A549 (cell line): ENCODE data around the gene OTUD6A. TPM values are rescaled to one million over a fixed set of nuclear protein-coding genes. Genes with fewer than 3 reads are reported as not detected.

Experiments
- ATAC-seq, 2 experiments: fragments of 200-7000 bp in 1 of 2; fragments of >200 bp in 1 of 2; cut with Nextera tagmentation in 1 of 2; cut with Tn5 transposase in 1 of 2; 3 replicates each; pipeline versions ENCODE4 v1.8.0 to v1.9.1; 2018 to 2020; ENCODE audit warnings: mild to moderate bottlenecking in 1 of 2, moderate library complexity in 1 of 2
- CTCF ChIA-PET: fragments of 300-600 bp; sonication (Branson Sonifier 250); formaldehyde crosslinking; extraction: SDS; loops from one replicate; lab custom pipeline; 2021; ENCODE audit warnings: antibody characterized with exemption, inconsistent platforms; lab: Yijun Ruan, JAX
- POLR2A ChIA-PET: fragments of 350-600 bp; formaldehyde crosslinking; extraction: SDS; loops from one replicate; lab custom pipeline; 2021; ENCODE audit warnings: antibody characterized with exemption, inconsistent platforms; lab: Yijun Ruan, JAX
- DNase-seq, 2 experiments: peaks; one replicate each; pipeline versions ENCODE4 v3.0.0 to v3.0.0-alpha.2; 2011 to 2016; ENCODE audit warnings: low read depth in 1 of 2, low spot score in 1 of 2
- FAIRE-seq: peaks from 2 replicates; lab custom pipeline; 2011; peaks lifted over from hg19 to GRCh38; lab: Jason Lieb, UNC
- H3K27ac ChIP-seq, 2 experiments: fragments of >200 bp; sonication (Bioruptor Twin); formaldehyde crosslinking; 3 replicates each; pipeline ENCODE4 v1.5.1; 2016 to 2017
- H3K4me1 ChIP-seq: fragments of >200 bp; sonication (Bioruptor Twin); formaldehyde crosslinking; 3 replicates; pipeline ENCODE4 v1.6.1; 2016
- H3K4me2 ChIP-seq: fragments of >200 bp; sonication (Bioruptor Twin); formaldehyde crosslinking; 3 replicates; pipeline ENCODE4 v1.6.1; 2016
- H3K4me3 ChIP-seq: fragments of >200 bp; sonication (Bioruptor Twin); formaldehyde crosslinking; 3 replicates; pipeline ENCODE4 v1.5.1; 2016
- H3K9me3 ChIP-seq: fragments of >200 bp; sonication (Bioruptor Twin); formaldehyde crosslinking; 3 replicates; pipeline ENCODE4 v1.6.1; 2016
- BHLHE40 ChIP-seq: IDR thresholded peaks from 2 replicates; pipeline ENCODE4 v1.6.1; 2012; ENCODE audit warnings: low read depth, low read length, inconsistent platforms
- CBX2 ChIP-seq: fragments of 200-600 bp; sonication (generic); IDR thresholded peaks from 2 replicates; pipeline ENCODE4 v1.6.1; 2016; ENCODE audit warnings: low read depth, mild to moderate bottlenecking, borderline replicate concordance
- CBX8 ChIP-seq: fragments of 200-600 bp; sonication (generic); IDR thresholded peaks from 2 replicates; pipeline ENCODE4 v1.6.1; 2016
- ESRRA ChIP-seq: fragments of 150-350 bp; IDR thresholded peaks from 2 replicates; pipeline ENCODE4 v1.6.1; 2014; ENCODE audit warnings: mild to moderate bottlenecking, low read length, borderline replicate concordance
- FOSL2 ChIP-seq, 2 experiments: fragments of 450-650 bp in 1 of 2; fragments of >200 bp in 1 of 2; sonication (Bioruptor Twin) in 1 of 2; formaldehyde crosslinking; IDR thresholded peaks; 2 replicates each; pipeline versions ENCODE4 v1.5.0 to v1.6.1; 2016 to 2020; ENCODE audit warnings: mild to moderate bottlenecking in 1 of 2, moderate library complexity in 1 of 2
- FOXS1 ChIP-seq: fragments of 250-450 bp; sonication (Bioruptor Pico); IDR thresholded peaks from 2 replicates; pipeline ENCODE4 v1.5.0; 2020; ENCODE audit warnings: mild to moderate bottlenecking, moderate library complexity
- HOXA7 ChIP-seq: fragments of 250-450 bp; sonication (Bioruptor Pico); IDR thresholded peaks from 2 replicates; pipeline ENCODE4 v1.5.0; 2020; ENCODE audit warnings: mild to moderate bottlenecking, moderate library complexity
- KDM5A ChIP-seq: fragments of 200-600 bp; sonication (generic); IDR thresholded peaks from 2 replicates; pipeline ENCODE4 v1.6.1; 2016; ENCODE audit warnings: antibody characterized with exemption, mild to moderate bottlenecking
- MYC ChIP-seq: IDR thresholded peaks from 2 replicates; pipeline ENCODE4 v1.6.1; 2012; ENCODE audit warnings: mild to moderate bottlenecking, inconsistent platforms, low read length, improper control_type of control experiment, borderline replicate concordance
- POLR2A ChIP-seq: IDR thresholded peaks from 2 replicates; pipeline ENCODE4 v1.6.1; 2012; ENCODE audit warnings: mild to moderate bottlenecking, low read length
- RCOR1 ChIP-seq: fragments of 150-350 bp; IDR thresholded peaks from 2 replicates; pipeline ENCODE4 v1.6.1; 2014; ENCODE audit warnings: antibody characterized with exemption, low read length, low read depth
- RFX5 ChIP-seq: fragments of 450-650 bp; IDR thresholded peaks from 2 replicates; pipeline ENCODE4 v1.7.1; 2014; ENCODE audit warnings: antibody characterized with exemption, mild to moderate bottlenecking, moderate library complexity
- TFCP2L1 ChIP-seq: fragments of 250-450 bp; sonication (Bioruptor Pico); IDR thresholded peaks from 2 replicates; pipeline ENCODE4 v1.5.0; 2021; ENCODE audit warnings: mild to moderate bottlenecking
- ZFP36 ChIP-seq: fragments of 450-650 bp; IDR thresholded peaks from 2 replicates; pipeline ENCODE4 v1.6.1; 2014; ENCODE audit warnings: borderline replicate concordance; ENCODE audit not compliant: partially characterized antibody
- ZNF302 ChIP-seq: fragments of 250-450 bp; sonication (Bioruptor Pico); IDR thresholded peaks from 2 replicates; pipeline ENCODE4 v1.9.0; 2021; ENCODE audit warnings: inconsistent platforms, mild to moderate bottlenecking, moderate library complexity
- ZSCAN20 ChIP-seq: fragments of 250-450 bp; sonication (Bioruptor Pico); IDR thresholded peaks from 2 replicates; pipeline ENCODE4 v1.8.0; 2022; ENCODE audit warnings: mild to moderate bottlenecking, moderate library complexity
- WGBS: methylation state at CpG from one replicate; pipeline ENCODE4 v1.1.6; 2017; ENCODE audit errors: missing lambda C conversion rate; 5-methylcytosine and 5-hydroxymethylcytosine counted together
- polyA plus RNA-seq, 4 experiments: library from polyadenylated mRNA; depleted of rRNA in 3 of 4; stranded (reverse); fragments of >200 nt; fragmentation: RNase III in 1 of 4; extraction: RNeasy Plus Mini Kit Qiagen cat#74134 plus additional on column Dnase treatment in 1 of 4; gene quantifications; 2 replicates in 3 of 4; 3 replicates in 1 of 4; pipeline ENCODE4 v1.2.3, GENCODE V29; 2011 to 2017
- TF ChIP-seq, protein P1 (sequence below): fragments of 200-600 bp; sonication (generic); IDR thresholded peaks from 2 replicates; pipeline ENCODE4 v1.6.1; 2016; ENCODE audit warnings: antibody characterized with exemption, mild to moderate bottlenecking, moderate library complexity
- TF ChIP-seq, protein P2 (sequence below): fragments of >200 bp; sonication (Bioruptor Twin); formaldehyde crosslinking; IDR thresholded peaks from 3 replicates; pipeline ENCODE4 v1.6.1; 2016
- TF ChIP-seq, protein P3 (sequence below): fragments of 150-350 bp; IDR thresholded peaks from 2 replicates; pipeline ENCODE4 v1.6.1; 2014; ENCODE audit warnings: low read depth, mild to moderate bottlenecking, low read length

Gene OTUD6A
- polyA plus RNA-seq, 2 of the 4 experiments (the other 2 are of a cell fraction): not detected

DNA sequence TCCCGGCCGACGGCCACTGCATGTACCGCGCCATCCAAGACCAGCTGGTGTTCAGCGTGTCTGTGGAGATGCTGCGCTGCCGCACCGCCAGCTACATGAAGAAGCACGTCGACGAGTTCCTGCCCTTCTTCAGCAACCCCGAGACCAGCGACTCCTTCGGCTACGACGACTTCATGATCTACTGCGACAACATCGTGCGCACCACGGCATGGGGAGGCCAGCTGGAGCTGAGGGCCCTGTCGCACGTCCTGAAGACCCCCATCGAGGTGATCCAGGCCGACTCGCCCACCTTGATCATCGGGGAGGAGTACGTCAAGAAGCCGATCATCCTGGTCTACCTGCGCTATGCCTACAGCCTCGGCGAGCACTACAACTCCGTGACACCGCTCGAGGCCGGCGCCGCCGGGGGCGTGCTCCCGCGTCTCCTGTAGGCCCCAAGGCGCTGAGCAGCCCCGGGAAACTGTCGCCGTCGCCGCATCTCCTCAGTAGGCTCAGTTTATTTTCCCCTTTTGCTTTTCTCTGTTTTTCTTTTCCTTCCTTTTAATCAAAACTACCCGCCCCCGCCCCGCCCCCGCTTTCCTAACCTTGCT is 799 bp downstream of the OTUD6A start:
- Histone ChIP-seq H3K4me2 (no peak overlapping the region), H3K27ac (no peak overlapping the region), H3K4me1 (no peaks in the 10 kb centered on the region), H3K4me3 (no peak overlapping the region), H3K9me3 (no peaks in the 10 kb centered on the region)
- 94% methylated on average over 31 of the region's 52 CpGs for WGBS
- DNase-seq (no peak), ATAC-seq (no peak), FAIRE-seq (no peak)
- no peak for TF ChIP-seq CBX8
- no peak for TF ChIP-seq BHLHE40
- no peak for TF ChIP-seq ZSCAN20 (CRISPR knock-in tag)
- no peak for TF ChIP-seq ZNF302 (CRISPR knock-in tag)
- no peak for TF ChIP-seq ZFP36
- no peak for TF ChIP-seq FOXS1 (CRISPR knock-in tag)
- TF ChIP-seq, protein P1, sequence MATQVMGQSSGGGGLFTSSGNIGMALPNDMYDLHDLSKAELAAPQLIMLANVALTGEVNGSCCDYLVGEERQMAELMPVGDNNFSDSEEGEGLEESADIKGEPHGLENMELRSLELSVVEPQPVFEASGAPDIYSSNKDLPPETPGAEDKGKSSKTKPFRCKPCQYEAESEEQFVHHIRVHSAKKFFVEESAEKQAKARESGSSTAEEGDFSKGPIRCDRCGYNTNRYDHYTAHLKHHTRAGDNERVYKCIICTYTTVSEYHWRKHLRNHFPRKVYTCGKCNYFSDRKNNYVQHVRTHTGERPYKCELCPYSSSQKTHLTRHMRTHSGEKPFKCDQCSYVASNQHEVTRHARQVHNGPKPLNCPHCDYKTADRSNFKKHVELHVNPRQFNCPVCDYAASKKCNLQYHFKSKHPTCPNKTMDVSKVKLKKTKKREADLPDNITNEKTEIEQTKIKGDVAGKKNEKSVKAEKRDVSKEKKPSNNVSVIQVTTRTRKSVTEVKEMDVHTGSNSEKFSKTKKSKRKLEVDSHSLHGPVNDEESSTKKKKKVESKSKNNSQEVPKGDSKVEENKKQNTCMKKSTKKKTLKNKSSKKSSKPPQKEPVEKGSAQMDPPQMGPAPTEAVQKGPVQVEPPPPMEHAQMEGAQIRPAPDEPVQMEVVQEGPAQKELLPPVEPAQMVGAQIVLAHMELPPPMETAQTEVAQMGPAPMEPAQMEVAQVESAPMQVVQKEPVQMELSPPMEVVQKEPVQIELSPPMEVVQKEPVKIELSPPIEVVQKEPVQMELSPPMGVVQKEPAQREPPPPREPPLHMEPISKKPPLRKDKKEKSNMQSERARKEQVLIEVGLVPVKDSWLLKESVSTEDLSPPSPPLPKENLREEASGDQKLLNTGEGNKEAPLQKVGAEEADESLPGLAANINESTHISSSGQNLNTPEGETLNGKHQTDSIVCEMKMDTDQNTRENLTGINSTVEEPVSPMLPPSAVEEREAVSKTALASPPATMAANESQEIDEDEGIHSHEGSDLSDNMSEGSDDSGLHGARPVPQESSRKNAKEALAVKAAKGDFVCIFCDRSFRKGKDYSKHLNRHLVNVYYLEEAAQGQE: no peak
- no peak for TF ChIP-seq TFCP2L1 (CRISPR knock-in tag)
- ChIA-PET POLR2A (no interaction called here), CTCF (no interaction called here)

DNA sequence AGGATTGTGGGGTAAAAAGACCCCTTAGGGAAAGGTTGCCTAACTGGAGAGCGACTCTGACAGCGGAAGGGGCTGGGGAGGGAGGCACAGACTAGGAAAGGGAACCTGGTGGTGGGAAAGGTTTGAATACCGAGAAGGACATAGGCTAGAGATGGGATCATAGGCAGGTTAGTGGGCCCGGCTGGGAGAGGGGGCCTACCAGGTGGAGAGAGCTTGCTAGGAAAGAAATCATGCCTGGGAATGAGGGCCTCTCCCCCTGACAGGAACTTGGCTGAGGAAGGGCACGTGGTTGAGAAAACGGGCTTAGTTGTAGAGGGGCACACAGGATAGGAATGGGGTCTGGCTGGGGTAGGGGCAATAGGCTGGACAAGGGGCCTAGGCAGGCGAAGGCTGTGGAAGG is 4.4 kb downstream of the OTUD6A start:
- ChIA-PET POLR2A (no interaction called here), CTCF (interaction anchor here (0.6 kb wide), 1 partner anchor 21 kb away, joined by 3 read pairs; no protein-coding TSS in a partner anchor)
- FAIRE-seq (no peak), ATAC-seq (no peak), DNase-seq (no peak)
- H3K4me1 ChIP-seq: no peaks in the 10 kb centered on the region
- no peak overlapping the region for H3K27ac ChIP-seq
- no peaks in the 10 kb centered on the region for H3K9me3 ChIP-seq
- WGBS: 63% methylated on average over 7 of the region's 7 CpGs
- no peak for TF ChIP-seq POLR2A
- no peak for TF ChIP-seq ESRRA
- TF ChIP-seq, protein P2, sequence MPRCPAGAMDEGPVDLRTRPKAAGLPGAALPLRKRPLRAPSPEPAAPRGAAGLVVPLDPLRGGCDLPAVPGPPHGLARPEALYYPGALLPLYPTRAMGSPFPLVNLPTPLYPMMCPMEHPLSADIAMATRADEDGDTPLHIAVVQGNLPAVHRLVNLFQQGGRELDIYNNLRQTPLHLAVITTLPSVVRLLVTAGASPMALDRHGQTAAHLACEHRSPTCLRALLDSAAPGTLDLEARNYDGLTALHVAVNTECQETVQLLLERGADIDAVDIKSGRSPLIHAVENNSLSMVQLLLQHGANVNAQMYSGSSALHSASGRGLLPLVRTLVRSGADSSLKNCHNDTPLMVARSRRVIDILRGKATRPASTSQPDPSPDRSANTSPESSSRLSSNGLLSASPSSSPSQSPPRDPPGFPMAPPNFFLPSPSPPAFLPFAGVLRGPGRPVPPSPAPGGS: no peak
- no peak for TF ChIP-seq FOSL2 (IDR thresholded peaks at IDR 0.05)
- TF ChIP-seq FOSL2 (CRISPR knock-in tag; IDR thresholded peaks at IDR 0.05): no peak
- TF ChIP-seq RFX5: no peak
- no peak overlapping the region for H3K4me2 ChIP-seq
- H3K4me3 ChIP-seq: no peak overlapping the region

DNA sequence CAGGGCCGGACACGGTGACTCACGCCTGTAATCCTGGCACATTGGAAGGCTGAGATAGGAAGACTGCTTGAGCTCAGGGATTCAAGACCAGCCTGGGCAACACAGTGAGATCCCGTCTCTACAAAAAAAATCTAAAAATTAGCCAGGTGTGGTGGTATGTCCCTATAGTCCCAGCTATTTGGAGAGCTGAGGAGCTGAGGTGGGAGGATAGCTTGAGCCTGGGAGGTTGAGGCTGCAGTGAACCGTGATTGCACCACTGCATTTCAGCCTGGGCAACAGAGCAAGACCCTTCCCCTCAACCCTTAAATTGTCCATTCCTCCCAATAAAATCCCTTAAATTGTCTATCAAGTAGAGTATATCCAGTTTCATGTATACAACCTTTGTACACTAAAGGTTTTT is 17.0 kb downstream of the OTUD6A start:
- Histone ChIP-seq H3K9me3 (no peaks in the 10 kb centered on the region), H3K27ac (no peak overlapping the region), H3K4me3 (no peak overlapping the region), H3K4me1 (no peaks in the 10 kb centered on the region), H3K4me2 (no peak overlapping the region)
- FAIRE-seq: no peak
- ChIA-PET POLR2A (no interaction called here), CTCF (interaction anchor here (0.6 to 1.1 kb wide), 4 partner anchors 17 to 199 kb away, joined by 3 to 5 read pairs (median 3); no protein-coding TSS in a partner anchor)
- no peak for ATAC-seq
- 62% methylated on average over 5 of the region's 5 CpGs for WGBS
- DNase-seq: no peak
- TF ChIP-seq ZNF302 (CRISPR knock-in tag): no peak
- TF ChIP-seq RCOR1: no peak
- no peak for TF ChIP-seq ZFP36
- TF ChIP-seq RFX5: no peak
- no peak for TF ChIP-seq POLR2A
- no peak for TF ChIP-seq TFCP2L1 (CRISPR knock-in tag)
- TF ChIP-seq, protein P3, sequence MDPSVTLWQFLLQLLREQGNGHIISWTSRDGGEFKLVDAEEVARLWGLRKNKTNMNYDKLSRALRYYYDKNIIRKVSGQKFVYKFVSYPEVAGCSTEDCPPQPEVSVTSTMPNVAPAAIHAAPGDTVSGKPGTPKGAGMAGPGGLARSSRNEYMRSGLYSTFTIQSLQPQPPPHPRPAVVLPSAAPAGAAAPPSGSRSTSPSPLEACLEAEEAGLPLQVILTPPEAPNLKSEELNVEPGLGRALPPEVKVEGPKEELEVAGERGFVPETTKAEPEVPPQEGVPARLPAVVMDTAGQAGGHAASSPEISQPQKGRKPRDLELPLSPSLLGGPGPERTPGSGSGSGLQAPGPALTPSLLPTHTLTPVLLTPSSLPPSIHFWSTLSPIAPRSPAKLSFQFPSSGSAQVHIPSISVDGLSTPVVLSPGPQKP: no peak
- no peak for TF ChIP-seq MYC
- no peak for TF ChIP-seq KDM5A
- TF ChIP-seq HOXA7 (CRISPR knock-in tag): no peak
- TF ChIP-seq CBX2: no peak
- TF ChIP-seq BHLHE40: no peak
- no peak for TF ChIP-seq ESRRA
